Left ventricle myocardium inferior (tissue), 1 donor: ENCODE results near the gene IQCK. TPM values are rescaled to one million over a fixed set of nuclear protein-coding genes. Genes with fewer than 3 reads are reported as not detected.
A peak's percentile ranks its signal among the peaks of the same experiment; 100 is the strongest.

Source experiments
- DNase-seq: peaks from one replicate; pipeline ENCODE4 v3.0.0-alpha.2; 2020
- H3K27ac ChIP-seq: fragments of 200-600 bp; replicated peaks from 2 replicates; pipeline ENCODE4 v1.8.0; 2021
- H3K27me3 ChIP-seq: fragments of 200-600 bp; 2 replicates; pipeline ENCODE4 v1.8.0; 2021; ENCODE audit warnings: low read depth
- H3K36me3 ChIP-seq: fragments of 200-600 bp; 2 replicates; pipeline ENCODE4 v1.8.0; 2021
- H3K4me1 ChIP-seq: fragments of 200-600 bp; 2 replicates; pipeline ENCODE4 v1.8.0; 2021
- H3K4me3 ChIP-seq: fragments of 200-600 bp; 2 replicates; pipeline ENCODE4 v1.8.0; 2021; ENCODE audit warnings: mild to moderate bottlenecking, moderate library complexity
- H3K9me3 ChIP-seq: fragments of 200-600 bp; replicated peaks from 2 replicates; pipeline ENCODE4 v1.8.0; 2021
- CTCF ChIP-seq: fragments of 200-600 bp; IDR thresholded peaks from 2 replicates; pipeline ENCODE4 v1.8.0; 2021; ENCODE audit warnings: antibody characterized with exemption, mild to moderate bottlenecking, borderline replicate concordance
- intact Hi-C: fragments of 100-400 bp; cut with micrococcal nuclease; formaldehyde crosslinking; loops from one replicate; pipeline ENCODE4 v1.11.0; 2022
- total RNA-seq: library from RNA; stranded (reverse); fragmentation: NEBNext Ultra II Directional; extraction: Animal tissue kit (Norgen Biotek cat#: 25700); gene quantifications from one replicate; pipeline ENCODE4 v1.2.1, GENCODE V29; 2021
- donor health status: DM: no; HTN: yes; CAD: no; lungs with severe emphysema.

The IQCK gene
- total RNA-seq, 1 donor from 2014 or later: 6.0 TPM

- DNase-seq: no peak
- Histone ChIP-seq H3K4me3 (no peak overlapping the region), H3K36me3 (no peaks in the 10 kb centered on the region), H3K9me3 (no peaks in the 10 kb centered on the region), H3K27ac (no peak overlapping the region), H3K27me3 (no peaks in the 10 kb centered on the region), H3K4me1 (peaks cover 36% of the 10 kb centered on the region)
- intact Hi-C loops: loop anchor here (10.0 kb wide), 1 partner anchor 152 kb away; no protein-coding TSS in a partner anchor
- no peak for TF ChIP-seq CTCF
Observed at GRCh38 chr16:19722981-19723380, 4.9 kb downstream of the IQCK start.

GRCh38 chr16:19728636-19728965 lies 10.5 kb downstream of the IQCK start:
- TF ChIP-seq CTCF: no peak
- no peaks in the 10 kb centered on the region for H3K27me3 ChIP-seq
- peaks cover 14% of the 10 kb centered on the region for H3K36me3 ChIP-seq
- H3K4me3 ChIP-seq: no peak overlapping the region
- peaks cover 10% of the 10 kb centered on the region for H3K4me1 ChIP-seq
- intact Hi-C loops: loop anchor here (10.0 kb wide), 1 partner anchor 146 kb away; no protein-coding TSS in a partner anchor
- no peaks in the 10 kb centered on the region for H3K9me3 ChIP-seq
- DNase-seq: no peak
- H3K27ac ChIP-seq: no peak overlapping the region

GRCh38 chr16:19733551-19733950 lies 15.5 kb downstream of the IQCK start:
- no peak overlapping the region for H3K4me3 ChIP-seq
- no peak for TF ChIP-seq CTCF
- H3K9me3 ChIP-seq: no peaks in the 10 kb centered on the region
- no peaks in the 10 kb centered on the region for H3K27me3 ChIP-seq
- peaks cover 40% of the 10 kb centered on the region for H3K4me1 ChIP-seq
- peak overlapping the region; percentile 73 for H3K27ac ChIP-seq
- intact Hi-C loops: no loop called here
- H3K36me3 ChIP-seq: peaks cover 33% of the 10 kb centered on the region
- no peak for DNase-seq

GRCh38 chr16:19735074-19735867 lies 17.2 kb downstream of the IQCK start:
- H3K4me1 ChIP-seq: peaks cover 40% of the 10 kb centered on the region
- intact Hi-C loops: no loop called here
- H3K27ac ChIP-seq: peak overlapping the region; percentile 73
- H3K4me3 ChIP-seq: no peak overlapping the region
- TF ChIP-seq CTCF: no peak
- DNase-seq: peak; percentile 28
- H3K36me3 ChIP-seq: peaks cover 41% of the 10 kb centered on the region
- H3K27me3 ChIP-seq: no peaks in the 10 kb centered on the region
- H3K9me3 ChIP-seq: no peaks in the 10 kb centered on the region

GRCh38 chr16:19737306-19738038 lies 19.4 kb downstream of the IQCK start:
- Histone ChIP-seq H3K27ac (peak overlapping the region; percentile 19), H3K4me1 (peaks cover 46% of the 10 kb centered on the region), H3K27me3 (no peaks in the 10 kb centered on the region), H3K4me3 (no peak overlapping the region), H3K9me3 (no peaks in the 10 kb centered on the region), H3K36me3 (peaks cover 33% of the 10 kb centered on the region)
- TF ChIP-seq CTCF: no peak
- intact Hi-C loops: no loop called here
- DNase-seq: no peak
